Heart left ventricle (tissue), 16 donors: ENCODE measurements around the gene ARF6. TPM values are rescaled to one million over a fixed set of nuclear protein-coding genes. Genes with fewer than 3 reads are reported as not detected.

Experiments used
- ATAC-seq, 4 donors: fragments of 200-7000 bp; cut with Tn5 transposase; one replicate each; pipeline ENCODE4 v1.9.1; 2020 to 2022; ENCODE audit warnings: moderate library complexity in 4 of 4, mild to moderate bottlenecking in 3 of 4, moderate number of reproducible peaks in 1 of 4
- DNase-seq, 5 donors: peaks; one replicate each; pipeline ENCODE4 v3.0.0-alpha.2; 2020
- H3K27ac ChIP-seq, 12 donors: fragments of 200-600 bp; sonication (generic) in 4 of 12; one replicate each; pipeline versions ENCODE4 v1.5.0 to v1.8.0; 2016 to 2022; ENCODE audit warnings: mild to moderate bottlenecking in 2 of 12
- H3K27me3 ChIP-seq, 9 donors: fragments of 200-600 bp; sonication (generic) in 2 of 9; one replicate each; pipeline versions ENCODE4 v1.5.1 to v1.8.0; 2016 to 2022; ENCODE audit warnings: mild to moderate bottlenecking in 3 of 9
- H3K36me3 ChIP-seq, 9 donors: fragments of 200-600 bp; sonication (generic) in 2 of 9; one replicate each; pipeline versions ENCODE4 v1.5.0 to v1.8.0; 2018 to 2022; ENCODE audit warnings: mild to moderate bottlenecking in 2 of 9
- H3K4me1 ChIP-seq, 12 donors: fragments of 200-600 bp; sonication (generic) in 4 of 12; one replicate each; pipeline versions ENCODE4 v1.5.0 to v1.8.0; 2016 to 2022; ENCODE audit warnings: mild to moderate bottlenecking in 3 of 12
- H3K4me3 ChIP-seq, 12 donors: fragments of 200-600 bp; sonication (generic) in 4 of 12; one replicate each; pipeline versions ENCODE4 v1.5.0 to v1.8.0; 2017 to 2022; ENCODE audit warnings: mild to moderate bottlenecking in 9 of 12, moderate library complexity in 4 of 12
- H3K9me3 ChIP-seq, 12 donors: fragments of 200-600 bp; sonication (generic) in 4 of 12; one replicate each; pipeline versions ENCODE4 v1.5.0 to v1.8.0; 2016 to 2022; ENCODE audit warnings: mild to moderate bottlenecking in 1 of 12
- POLR2A ChIP-seq, 2 donors: fragments of 450-650 bp; IDR thresholded peaks; one replicate each; pipeline ENCODE4 v1.6.1; 2017; ENCODE audit warnings: antibody characterized with exemption in 2 of 2, mild to moderate bottlenecking in 2 of 2, moderate library complexity in 2 of 2
- WGBS, 4 donors: extraction: QIAGEN DNeasy Blood & Tissue Kit in 2 of 4; methylation state at CpG; one replicate each; pipeline versions ENCODE4 v1.1.5 to v1.1.7; 2013 to 2018; 5-methylcytosine and 5-hydroxymethylcytosine counted together
- intact Hi-C, 10 donors: fragments of 100-400 bp; cut with DNase I; formaldehyde crosslinking; loops; one replicate each; pipeline versions ENCODE4 v1.11.1 to v1.14.2; 2022
- polyA plus RNA-seq, 2 donors: library from polyadenylated mRNA; stranded (reverse); fragments of 200-250 nt; gene quantifications; one replicate each; pipeline ENCODE4 v1.2.3, GENCODE V29; 2013
- total RNA-seq, 9 donors: library from RNA; depleted of rRNA in 2 of 9; stranded (reverse); fragments of >200 nt in 2 of 9; fragmentation: NEBNext Ultra II Directional in 3 of 9; extraction: Animal tissue kit (Norgen Biotek cat#: 25700) in 3 of 9; gene quantifications; one replicate each; pipeline versions ENCODE4 v1.1.0 to v1.2.4, GENCODE V29; 2016 to 2023
- TF ChIP-seq, protein P1 (sequence below), 12 donors: fragments of 200-600 bp; sonication (generic) in 4 of 12; IDR thresholded peaks; one replicate each; pipeline versions ENCODE4 v1.5.0 to v1.8.0; 2018 to 2022; ENCODE audit warnings: antibody characterized with exemption in 12 of 12, mild to moderate bottlenecking in 5 of 12
- donor health status: ischemic (EF 13 %, LVEDD 7.1; RV severe dilation, severe dysfunction).
- donor health status: healthy with polysubstance abuse.
- donor health status: DM: no; HTN: yes; CAD: no.
- donor health status: DM: no; HTN: no; CAD: no.
- donor health status: ischemic (EF 25% LVEDD 6.9; RV normal size, moderate dysfunction).
- donor health status: ischemic (EF 25% LVEDD 5.7; RV mildly dilated, moderate dysfunction).
- donor health status: healthy.
- donor health status: DM: yes; HTN: yes; CAD: no.
- donor health status: ischemic (EF 35%, LVEDD 5.7; RV mildly dilated, moderate dysfunction).
- donor health status: nonischemic (EF 11% LVEDD 7.7; RV severe dilation, severe dysfunction).
- donor health status: DM: yes; HTN: yes; CAD: no.
- donor health status: PGD.
- donor health status: ischemic (EF 29% LVEDD 5.4; RV normal size, mild dysfunction).
- donor health status: nonischemic (EF 23%, LVEDD 6.1; RV moderate dilation, normal function).

Gene ARF6
- total and polyA plus RNA-seq, 11 donors, result 12.0 to 49.3 (median 27.4) TPM

DNA sequence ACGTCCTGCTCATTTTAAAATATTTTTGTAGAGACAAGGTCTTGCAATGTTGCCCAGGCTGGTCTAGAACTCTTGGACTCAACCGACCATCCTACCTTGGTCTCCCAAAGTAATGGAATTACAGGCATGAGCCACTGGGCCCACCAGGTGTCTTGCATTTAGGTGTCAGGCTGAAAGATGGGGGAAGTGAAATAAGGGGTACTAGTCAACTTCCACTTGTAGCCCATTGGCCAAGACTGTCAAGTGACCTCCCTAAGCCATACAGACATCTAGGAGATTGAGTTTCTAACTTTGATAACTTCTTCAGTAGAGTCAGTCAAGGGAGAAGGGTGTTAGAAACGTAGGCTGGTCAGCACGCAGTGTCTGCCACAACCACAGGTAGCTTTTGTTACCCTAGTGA lies 32.0 kb downstream of the ARF6 start:
- Histone ChIP-seq H3K4me1 (peaks cover 0 to 15% (median 0%) of the 10 kb centered on the region in 12 donors), H3K4me3 (no peak overlapping the region), H3K27me3 (no peaks in the 10 kb centered on the region), H3K36me3 (no peaks in the 10 kb centered on the region), H3K27ac (no peak overlapping the region), H3K9me3 (no peaks in the 10 kb centered on the region)
- no peak for TF ChIP-seq POLR2A (IDR thresholded peaks at IDR 0.05)
- TF ChIP-seq, protein P1, sequence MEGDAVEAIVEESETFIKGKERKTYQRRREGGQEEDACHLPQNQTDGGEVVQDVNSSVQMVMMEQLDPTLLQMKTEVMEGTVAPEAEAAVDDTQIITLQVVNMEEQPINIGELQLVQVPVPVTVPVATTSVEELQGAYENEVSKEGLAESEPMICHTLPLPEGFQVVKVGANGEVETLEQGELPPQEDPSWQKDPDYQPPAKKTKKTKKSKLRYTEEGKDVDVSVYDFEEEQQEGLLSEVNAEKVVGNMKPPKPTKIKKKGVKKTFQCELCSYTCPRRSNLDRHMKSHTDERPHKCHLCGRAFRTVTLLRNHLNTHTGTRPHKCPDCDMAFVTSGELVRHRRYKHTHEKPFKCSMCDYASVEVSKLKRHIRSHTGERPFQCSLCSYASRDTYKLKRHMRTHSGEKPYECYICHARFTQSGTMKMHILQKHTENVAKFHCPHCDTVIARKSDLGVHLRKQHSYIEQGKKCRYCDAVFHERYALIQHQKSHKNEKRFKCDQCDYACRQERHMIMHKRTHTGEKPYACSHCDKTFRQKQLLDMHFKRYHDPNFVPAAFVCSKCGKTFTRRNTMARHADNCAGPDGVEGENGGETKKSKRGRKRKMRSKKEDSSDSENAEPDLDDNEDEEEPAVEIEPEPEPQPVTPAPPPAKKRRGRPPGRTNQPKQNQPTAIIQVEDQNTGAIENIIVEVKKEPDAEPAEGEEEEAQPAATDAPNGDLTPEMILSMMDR (IDR thresholded peaks at IDR 0.05), result no peak
- intact Hi-C loops, result no loop called here
- no peak for ATAC-seq
- DNase-seq, result no peak
- 93 to 100% (median 97%) methylated on average over 4 of the region's 4 CpGs for WGBS, 4 donors

DNA sequence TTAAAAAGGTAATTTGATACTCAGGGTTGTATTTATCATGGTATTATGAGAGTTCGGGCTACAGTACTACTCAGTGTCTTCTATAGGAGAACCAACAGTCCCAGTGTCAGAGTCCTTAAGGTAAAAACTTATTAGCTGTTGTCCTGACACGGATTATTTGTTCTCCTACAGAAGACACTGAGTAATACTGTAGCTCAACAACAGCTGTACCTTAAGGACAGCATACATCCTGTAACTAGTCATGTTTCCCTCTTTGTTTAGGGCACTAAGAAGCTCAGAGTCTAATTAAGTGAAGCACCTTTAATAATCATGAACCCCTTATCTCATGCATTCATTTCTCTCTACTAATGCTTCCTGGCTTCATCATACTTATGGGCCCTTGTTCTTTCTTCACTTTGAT lies 33.9 kb downstream of the ARF6 start:
- Histone ChIP-seq H3K9me3 (no peaks in the 10 kb centered on the region), H3K27ac (no peak overlapping the region), H3K4me1 (peaks cover 0 to 20% (median 0%) of the 10 kb centered on the region in 12 donors), H3K27me3 (no peaks in the 10 kb centered on the region), H3K4me3 (no peak overlapping the region), H3K36me3 (no peaks in the 10 kb centered on the region)
- ATAC-seq, result no peak
- intact Hi-C loops, result no loop called here
- DNase-seq, result no peak
- WGBS, 4 donors, result 90 to 98% (median 92%) methylated on average over 2 of the region's 2 CpGs
- no peak for TF ChIP-seq POLR2A (IDR thresholded peaks at IDR 0.05)
- TF ChIP-seq, protein P1 (IDR thresholded peaks at IDR 0.05), result no peak

DNA sequence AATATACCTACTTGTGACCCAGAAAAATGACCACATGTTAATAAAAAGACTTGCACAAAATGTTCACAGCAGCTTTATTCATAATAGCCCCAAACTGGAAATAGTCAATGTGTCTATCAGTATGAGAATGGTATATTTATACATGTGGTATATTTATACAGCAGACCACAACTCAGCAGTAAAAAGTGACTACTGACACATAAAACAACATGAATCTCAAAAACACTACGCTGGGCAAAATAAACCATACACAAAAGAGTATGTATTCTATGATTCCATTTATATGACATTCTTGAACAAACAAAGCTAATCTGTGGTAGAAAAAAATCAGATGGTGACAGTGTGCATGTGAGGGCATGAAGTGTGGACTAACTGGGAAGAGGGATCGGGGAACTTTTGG lies 35.1 kb downstream of the ARF6 start:
- Histone ChIP-seq H3K27me3 (no peaks in the 10 kb centered on the region), H3K9me3 (no peaks in the 10 kb centered on the region), H3K27ac (no peak overlapping the region), H3K4me1 (peaks cover 0 to 20% (median 0%) of the 10 kb centered on the region in 12 donors), H3K4me3 (no peak overlapping the region), H3K36me3 (no peaks in the 10 kb centered on the region)
- TF ChIP-seq, protein P1 (IDR thresholded peaks at IDR 0.05), result no peak
- TF ChIP-seq POLR2A (IDR thresholded peaks at IDR 0.05), result no peak
- intact Hi-C loops, result no loop called here
- 67 to 99% (median 90%) methylated on average over 2 of the region's 2 CpGs for WGBS, 4 donors
- no peak for DNase-seq
- ATAC-seq, result no peak

DNA sequence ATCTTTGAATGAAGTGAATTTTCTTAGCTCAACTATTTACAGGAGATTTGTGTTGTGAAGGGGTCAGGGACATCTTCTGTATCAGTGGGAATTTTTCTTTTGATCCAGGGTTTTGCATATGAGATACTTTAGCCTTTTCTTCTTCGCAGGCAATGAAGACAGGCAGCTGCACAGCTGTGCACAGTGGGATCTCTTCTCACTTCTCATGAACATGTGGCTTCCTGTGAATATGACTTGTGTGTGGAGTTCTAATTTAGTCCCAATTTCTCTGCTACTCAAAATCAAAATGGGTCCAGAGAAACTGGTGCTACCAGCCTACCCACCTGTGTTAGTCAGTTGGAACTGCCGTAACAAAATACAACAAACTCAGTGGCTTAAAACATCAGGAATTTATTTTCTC lies 37.8 kb downstream of the ARF6 start:
- peaks cover 0 to 27% (median 0%) of the 10 kb centered on the region in 12 donors for H3K4me1 ChIP-seq
- WGBS, 4 donors, result 92 to 96% (median 94%) methylated on average over 2 of the region's 2 CpGs
- peak overlapping the region in 1 of 12 donors; percentile 49 for H3K27ac ChIP-seq
- no peak for ATAC-seq
- intact Hi-C loops, result no loop called here
- DNase-seq, result no peak
- H3K27me3 ChIP-seq, result no peaks in the 10 kb centered on the region
- H3K9me3 ChIP-seq, result no peaks in the 10 kb centered on the region
- no peaks in the 10 kb centered on the region for H3K36me3 ChIP-seq
- H3K4me3 ChIP-seq, result no peak overlapping the region
- TF ChIP-seq, protein P1 (IDR thresholded peaks at IDR 0.05), result no peak
- no peak for TF ChIP-seq POLR2A (IDR thresholded peaks at IDR 0.05)
